ENCODE measurements around the gene ST3GAL4.

ST3GAL4 gene

GRCh38 chr11:126440792-126441514 is 85.5 kb downstream of the ST3GAL4 start:
- DNase-seq (ENCODE audit: low spot score): peak; percentile 57

GRCh38 chr11:126443120-126443519 is 87.6 kb downstream of the ST3GAL4 start:
- DNase-seq (ENCODE audit: low spot score): peak; percentile 13

GRCh38 chr11:126444072-126444471 is 88.6 kb downstream of the ST3GAL4 start:
- no peak for DNase-seq (ENCODE audit: low spot score)

GRCh38 chr11:126446581-126446980 is 91.1 kb downstream of the ST3GAL4 start:
- DNase-seq (ENCODE audit: low spot score): no peak

- no peak for DNase-seq (ENCODE audit: low spot score)
Observed at GRCh38 chr11:126450198-126450597, 94.7 kb downstream of the ST3GAL4 start.

GRCh38 chr11:126450806-126451205 is 95.3 kb downstream of the ST3GAL4 start:
- DNase-seq (ENCODE audit: low spot score): no peak

GRCh38 chr11:126451211-126451802 is 95.8 kb downstream of the ST3GAL4 start:
- DNase-seq (ENCODE audit: low spot score): no peak

- no peak for DNase-seq (ENCODE audit: low spot score)
Observed at GRCh38 chr11:126452241-126453101, 97.0 kb downstream of the ST3GAL4 start.

GRCh38 chr11:126456089-126456488 is 100.6 kb downstream of the ST3GAL4 start:
- no peak for DNase-seq (ENCODE audit: low spot score)

GRCh38 chr11:126456783-126457542 is 101.5 kb downstream of the ST3GAL4 start:
- no peak for DNase-seq (ENCODE audit: low spot score)

- no peak for DNase-seq (ENCODE audit: low spot score)
Observed at GRCh38 chr11:126457817-126458216, 102.3 kb downstream of the ST3GAL4 start.

GRCh38 chr11:126459691-126460281 is 104.3 kb downstream of the ST3GAL4 start:
- DNase-seq (ENCODE audit: low spot score): no peak

- DNase-seq (ENCODE audit: low spot score): no peak
Observed at GRCh38 chr11:126460417-126461095, 105.1 kb downstream of the ST3GAL4 start.

GRCh38 chr11:126461096-126461440 is 105.6 kb downstream of the ST3GAL4 start:
- DNase-seq (ENCODE audit: low spot score): no peak

GRCh38 chr11:126461996-126462395 is 106.5 kb downstream of the ST3GAL4 start:
- no peak for DNase-seq (ENCODE audit: low spot score)

- DNase-seq (ENCODE audit: low spot score): no peak
Observed at GRCh38 chr11:126462422-126462821, 106.9 kb downstream of the ST3GAL4 start.

Small RNA genes within 50 kb of the gene (small RNA-seq; reads per million reads assigned to genes)
- 0 to 0.04 reads per million in 2 experiments for gene AP001318.3
